Natural killer cell (primary cell): ENCODE results near the gene HS6ST3. TPM values are rescaled to one million over a fixed set of nuclear protein-coding genes. Genes with fewer than 3 reads are reported as not detected.

Experiments
- ATAC-seq, 3 donors: fragments of 150-1000 bp in 2 of 3; fragments of 200-7000 bp in 1 of 3; cut with Tn5 transposase; 1 replicate in 1 of 3; 2 replicates in 2 of 3; pipeline ENCODE4 v1.10.0; 2021; ENCODE audit warnings: mild to moderate bottlenecking in 2 of 3, moderate library complexity in 2 of 3
- DNase-seq, 2 donors: peaks; one replicate each; pipeline versions ENCODE4 v3.0.0 to v3.0.0-alpha.2; 2013 to 2021; ENCODE audit warnings: mixed read lengths in 1 of 2
- H3K27ac ChIP-seq: one replicate; pipeline ENCODE4 v1.5.1; 2013; ENCODE audit warnings: mild to moderate bottlenecking, low read length
- H3K27me3 ChIP-seq: one replicate; pipeline ENCODE4 v1.6.1; 2013; ENCODE audit warnings: low read length; ENCODE audit not compliant: control insufficient read depth, insufficient read depth
- H3K36me3 ChIP-seq: one replicate; pipeline ENCODE4 v1.6.1; 2013; ENCODE audit warnings: low read length; ENCODE audit not compliant: control insufficient read depth, insufficient read depth
- H3K4me1 ChIP-seq: one replicate; pipeline ENCODE4 v1.6.1; 2013; ENCODE audit warnings: low read length; ENCODE audit not compliant: control insufficient read depth, insufficient read depth
- H3K4me3 ChIP-seq: one replicate; pipeline ENCODE4 v1.5.1; 2013; ENCODE audit warnings: low read length
- H3K9me3 ChIP-seq: one replicate; pipeline ENCODE4 v1.6.1; 2013; ENCODE audit warnings: low read length; ENCODE audit not compliant: control insufficient read depth, insufficient read depth
- H3K27ac Mint-ChIP-seq, 2 donors: one replicate each; pipeline ENCODE4 v1.8.0; 2022; ENCODE audit warnings: mild to moderate bottlenecking in 2 of 2, mixed read lengths in 2 of 2, moderate library complexity in 1 of 2
- H3K27me3 Mint-ChIP-seq, 2 donors: one replicate each; pipeline ENCODE4 v1.8.0; 2022; ENCODE audit warnings: low read depth in 2 of 2, mixed read lengths in 2 of 2
- H3K36me3 Mint-ChIP-seq: one replicate; pipeline ENCODE4 v1.8.0; 2022; ENCODE audit warnings: mixed read lengths
- H3K4me1 Mint-ChIP-seq, 2 donors: one replicate each; pipeline ENCODE4 v1.8.0; 2022; ENCODE audit warnings: mixed read lengths in 2 of 2
- H3K4me3 Mint-ChIP-seq: one replicate; pipeline ENCODE4 v1.8.0; 2022; ENCODE audit warnings: mild to moderate bottlenecking, moderate library complexity, mixed read lengths
- H3K9me3 Mint-ChIP-seq, 2 donors: one replicate each; pipeline ENCODE4 v1.8.0; 2022; ENCODE audit warnings: mixed read lengths in 2 of 2
- intact Hi-C: fragments of 100-400 bp; cut with micrococcal nuclease; formaldehyde crosslinking; loops from one replicate; pipeline ENCODE4 v1.14.2; 2022
- total RNA-seq, 4 donors: library from RNA; stranded (reverse); fragments of 120-200 nt in 1 of 4; gene quantifications; one replicate each; pipeline versions ENCODE4 v1.2.3 to v1.2.4, GENCODE V29; 2013 to 2022
- TF ChIP-seq, protein P1 (sequence below): fragments of 200-600 bp; IDR thresholded peaks from one replicate; pipeline ENCODE4 v1.8.0; 2022; ENCODE audit warnings: antibody characterized with exemption

Gene HS6ST3
- total RNA-seq, 3 donors from 2014 or later (not counting 1 experiment from before 2014, with no cell fraction given) = not detected

- peaks cover 9 to 16% of the 10 kb centered on the region in 2 donors for H3K9me3 Mint-ChIP-seq
- H3K36me3 Mint-ChIP-seq = no peaks in the 10 kb centered on the region
- no peaks in the 10 kb centered on the region for H3K27me3 Mint-ChIP-seq
- intact Hi-C loops = no loop called here
- DNase-seq (no peak), ATAC-seq (no peak)
- no peaks in the 10 kb centered on the region for H3K4me1 ChIP-seq
- no peaks in the 10 kb centered on the region for H3K36me3 ChIP-seq
- peaks cover 3% of the 10 kb centered on the region for H3K9me3 ChIP-seq
- H3K4me1 Mint-ChIP-seq = no peaks in the 10 kb centered on the region
- TF ChIP-seq, protein P1, sequence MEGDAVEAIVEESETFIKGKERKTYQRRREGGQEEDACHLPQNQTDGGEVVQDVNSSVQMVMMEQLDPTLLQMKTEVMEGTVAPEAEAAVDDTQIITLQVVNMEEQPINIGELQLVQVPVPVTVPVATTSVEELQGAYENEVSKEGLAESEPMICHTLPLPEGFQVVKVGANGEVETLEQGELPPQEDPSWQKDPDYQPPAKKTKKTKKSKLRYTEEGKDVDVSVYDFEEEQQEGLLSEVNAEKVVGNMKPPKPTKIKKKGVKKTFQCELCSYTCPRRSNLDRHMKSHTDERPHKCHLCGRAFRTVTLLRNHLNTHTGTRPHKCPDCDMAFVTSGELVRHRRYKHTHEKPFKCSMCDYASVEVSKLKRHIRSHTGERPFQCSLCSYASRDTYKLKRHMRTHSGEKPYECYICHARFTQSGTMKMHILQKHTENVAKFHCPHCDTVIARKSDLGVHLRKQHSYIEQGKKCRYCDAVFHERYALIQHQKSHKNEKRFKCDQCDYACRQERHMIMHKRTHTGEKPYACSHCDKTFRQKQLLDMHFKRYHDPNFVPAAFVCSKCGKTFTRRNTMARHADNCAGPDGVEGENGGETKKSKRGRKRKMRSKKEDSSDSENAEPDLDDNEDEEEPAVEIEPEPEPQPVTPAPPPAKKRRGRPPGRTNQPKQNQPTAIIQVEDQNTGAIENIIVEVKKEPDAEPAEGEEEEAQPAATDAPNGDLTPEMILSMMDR = no peak
- no peak overlapping the region for H3K27ac Mint-ChIP-seq
- no peaks in the 10 kb centered on the region for H3K27me3 ChIP-seq
- no peak overlapping the region for H3K4me3 ChIP-seq
- H3K27ac ChIP-seq = no peak overlapping the region
- H3K4me3 Mint-ChIP-seq = no peak overlapping the region
Observed at GRCh38 chr13:96880419-96880818, 790.5 kb downstream of the HS6ST3 start.

Other genes starting within 250 kb of the HS6ST3 start
- gene UGGT2, start 36.7 kb upstream of the HS6ST3 start, total RNA-seq = 1 to 10 TPM in 2 of 3 donors, under 1 TPM in 1; 0.63 to 1.4 (median 1.3) TPM